OCI-LY1 (cell line): ENCODE measurements around the gene B4GALT1.

Experiments used
- H2AFZ ChIP-seq: fragments of 200-600 bp; sonication (generic), shearing (Covaris generic); 2 replicates; pipeline ENCODE4 v1.6.0; 2014; ENCODE audit warnings: antibody characterized with exemption, mild to moderate bottlenecking, low read length
- H3F3A ChIP-seq: fragments of 200-600 bp; sonication (generic), shearing (Covaris generic); 2 replicates; pipeline ENCODE4 v1.6.0; 2014; ENCODE audit warnings: mild to moderate bottlenecking, antibody characterized with exemption, low read length, moderate library complexity; ENCODE audit not compliant: insufficient read depth
- H3K27ac ChIP-seq: fragments of 200-600 bp; sonication (generic); 2 replicates; pipeline ENCODE4 v1.5.1; 2014; ENCODE audit warnings: low read length, mixed run types, mild to moderate bottlenecking, low read depth; ENCODE audit not compliant: poor library complexity, severe bottlenecking
- H3K27me3 ChIP-seq: fragments of 200-600 bp; sonication (generic); 2 replicates; pipeline ENCODE4 v1.6.0; 2014; ENCODE audit warnings: antibody characterized with exemption, mild to moderate bottlenecking, low read length, moderate library complexity; ENCODE audit not compliant: insufficient read depth
- H3K36me3 ChIP-seq: fragments of 200-600 bp; sonication (generic); 2 replicates; pipeline ENCODE4 v1.6.1; 2014; ENCODE audit warnings: mild to moderate bottlenecking, antibody characterized with exemption, low read length, moderate library complexity, mixed read lengths; ENCODE audit not compliant: insufficient read depth
- H3K4me1 ChIP-seq: fragments of 200-600 bp; sonication (generic); 2 replicates; pipeline ENCODE4 v1.5.1; 2014; ENCODE audit warnings: mild to moderate bottlenecking, low read length, moderate library complexity; ENCODE audit not compliant: insufficient read depth, severe bottlenecking
- H3K4me2 ChIP-seq: fragments of 200-600 bp; sonication (generic), shearing (Covaris generic); 2 replicates; pipeline ENCODE4 v1.6.1; 2014; ENCODE audit warnings: low read length
- H3K4me3 ChIP-seq: fragments of 200-600 bp; sonication (generic); 2 replicates; pipeline ENCODE4 v1.5.1; 2014; ENCODE audit warnings: low read length, low read depth, mild to moderate bottlenecking, mixed read lengths; ENCODE audit not compliant: poor library complexity, severe bottlenecking
- H3K79me2 ChIP-seq: fragments of 200-600 bp; shearing (Covaris generic); 2 replicates; pipeline ENCODE4 v1.6.1; 2016; ENCODE audit warnings: mixed run types, low read length, mixed read lengths; ENCODE audit not compliant: insufficient read depth
- H3K9ac ChIP-seq: fragments of 200-600 bp; sonication (generic), shearing (Covaris generic); 2 replicates; pipeline ENCODE4 v1.6.1; 2014; ENCODE audit warnings: mild to moderate bottlenecking, low read length, mixed read lengths
- H3K9me2 ChIP-seq: fragments of 200-600 bp; sonication (generic), shearing (Covaris generic); 2 replicates; pipeline ENCODE4 v1.6.1; 2014; ENCODE audit warnings: low read depth, mild to moderate bottlenecking, low read length, mixed read lengths
- H3K9me3 ChIP-seq: fragments of 200-600 bp; shearing (Covaris generic); 2 replicates; pipeline ENCODE4 v1.6.1; 2014; ENCODE audit warnings: low read length, mixed read lengths
- H4K20me1 ChIP-seq: fragments of 200-600 bp; sonication (generic), shearing (Covaris generic); 2 replicates; pipeline ENCODE4 v1.6.0; 2016; ENCODE audit warnings: mild to moderate bottlenecking, low read length; ENCODE audit not compliant: insufficient read depth
- CTCF ChIP-seq: fragments of 200-600 bp; sonication (generic), shearing (Covaris generic); IDR thresholded peaks from 2 replicates; pipeline ENCODE4 v1.5.1; 2017; ENCODE audit warnings: mild to moderate bottlenecking, antibody characterized with exemption, low read length, moderate library complexity, mixed read lengths
- EZH2 ChIP-seq: fragments of 200-600 bp; sonication (generic), shearing (Covaris generic); IDR thresholded peaks from 2 replicates; pipeline ENCODE4 v1.8.0; 2017; ENCODE audit warnings: borderline replicate concordance, mixed run types, mild to moderate bottlenecking, antibody characterized with exemption, low read length, moderate library complexity, mixed read lengths

B4GALT1 gene

GRCh38 chr9:33124751-33125381 is 42.3 kb downstream of the B4GALT1 start:
- TF ChIP-seq CTCF, result peak; percentile 31; the same call in 1 of the 2 replicates
- TF ChIP-seq EZH2, result no peak
- peaks cover 24% of the 10 kb centered on the region for H3K4me1 ChIP-seq
- H3K27ac ChIP-seq, result peak overlapping the region; percentile 15
- no peaks in the 10 kb centered on the region for H3K36me3 ChIP-seq
- H3K9ac ChIP-seq, result no peak overlapping the region
- no peaks in the 10 kb centered on the region for H3K9me3 ChIP-seq
- no peaks in the 10 kb centered on the region for H3K9me2 ChIP-seq
- H3K79me2 ChIP-seq, result no peaks in the 10 kb centered on the region
- no peaks in the 10 kb centered on the region for H3K27me3 ChIP-seq
- H3K4me2 ChIP-seq, result no peak overlapping the region; the same call in 1 of the 2 replicates
- H3F3A ChIP-seq, result no peaks in the 10 kb centered on the region
- H3K4me3 ChIP-seq, result no peak overlapping the region
- H2AFZ ChIP-seq, result no peak overlapping the region
- H4K20me1 ChIP-seq, result no peaks in the 10 kb centered on the region

GRCh38 chr9:33124046-33124445 is 43.1 kb downstream of the B4GALT1 start:
- peaks cover 19% of the 10 kb centered on the region for H3K4me1 ChIP-seq
- H3K36me3 ChIP-seq, result no peaks in the 10 kb centered on the region
- no peak for TF ChIP-seq EZH2
- no peak for TF ChIP-seq CTCF
- no peak overlapping the region for H2AFZ ChIP-seq
- H3K4me3 ChIP-seq, result no peak overlapping the region
- no peaks in the 10 kb centered on the region for H3K9me3 ChIP-seq
- no peak overlapping the region for H3K9ac ChIP-seq
- no peaks in the 10 kb centered on the region for H3K79me2 ChIP-seq
- H3F3A ChIP-seq, result no peaks in the 10 kb centered on the region
- no peak overlapping the region for H3K27ac ChIP-seq
- H3K4me2 ChIP-seq, result no peak overlapping the region
- no peaks in the 10 kb centered on the region for H3K9me2 ChIP-seq
- H3K27me3 ChIP-seq, result no peaks in the 10 kb centered on the region
- H4K20me1 ChIP-seq, result no peaks in the 10 kb centered on the region

- Histone ChIP-seq H3K27me3 (no peaks in the 10 kb centered on the region), H3K9ac (no peak overlapping the region), H3K9me2 (no peaks in the 10 kb centered on the region), H3K4me2 (no peak overlapping the region), H3K36me3 (no peaks in the 10 kb centered on the region), H3K4me1 (peaks cover 19% of the 10 kb centered on the region), H3K79me2 (no peaks in the 10 kb centered on the region), H3K4me3 (no peak overlapping the region), H4K20me1 (no peaks in the 10 kb centered on the region), H3F3A (no peaks in the 10 kb centered on the region), H3K27ac (no peak overlapping the region), H3K9me3 (no peaks in the 10 kb centered on the region), H2AFZ (no peak overlapping the region)
- TF ChIP-seq CTCF (no peak), EZH2 (no peak)
These were observed 43.6 kb downstream of the B4GALT1 start for GRCh38 chr9:33123407-33124031.
